ENCODE results near the gene TRIP12.
A peak's percentile ranks its signal among the peaks of the same experiment; 100 is the strongest.
"Not testable (repeated sequence)": the region's sequence is repeated elsewhere in the genome, so short reads cannot be mapped to it uniquely, and the experiment has no call there.

The TRIP12 gene

DNA sequence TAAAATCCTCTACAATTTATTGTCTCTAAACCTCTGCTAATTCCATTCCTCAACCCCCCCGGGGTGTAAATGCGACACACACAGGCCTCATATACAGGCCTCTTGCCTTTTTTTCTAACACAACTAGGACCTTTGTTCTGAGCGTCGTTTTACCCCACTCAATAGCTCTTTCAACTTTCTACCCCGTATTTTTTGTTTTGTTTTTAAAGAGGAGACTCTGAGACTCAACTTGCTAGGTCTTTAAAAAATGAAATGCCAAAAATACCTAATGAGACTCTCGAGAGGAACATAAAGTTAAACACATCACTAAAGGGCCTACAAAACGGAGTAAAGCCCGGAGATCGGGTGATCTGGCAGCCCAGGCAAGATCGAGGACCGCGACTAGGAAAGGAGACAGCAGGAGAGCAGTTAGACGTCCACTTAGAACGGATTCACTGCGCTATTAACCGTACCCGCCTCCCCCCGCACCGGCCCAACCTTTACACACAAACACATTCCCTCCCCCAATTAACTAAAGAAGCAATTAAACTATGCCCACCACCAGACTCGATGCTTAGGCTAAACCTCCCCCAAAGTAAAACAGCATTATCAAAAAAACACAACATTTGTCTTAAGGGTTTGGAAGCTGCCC lies 1.7 kb downstream of the TRIP12 start:
- peak; percentile 12 for DNase-seq

DNA sequence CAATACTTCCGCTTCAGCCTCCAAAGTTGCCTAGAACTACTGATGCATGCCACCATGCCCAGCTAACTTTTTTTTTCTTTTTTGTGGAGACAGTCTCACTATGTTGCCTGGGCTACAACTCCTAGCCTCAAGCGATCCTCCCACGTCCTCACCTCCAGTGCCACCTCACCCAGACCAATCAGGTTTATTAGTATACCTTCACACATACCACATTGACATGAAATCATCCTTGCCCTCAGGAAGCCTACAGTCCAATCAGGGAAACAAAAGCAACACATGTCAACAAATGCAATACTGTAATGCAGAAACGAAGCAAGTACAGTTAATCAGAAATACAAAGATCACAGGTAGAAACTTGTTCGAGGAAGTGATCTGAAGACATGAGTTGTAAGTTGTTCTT lies 4.0 kb downstream of the TRIP12 start:
- no peak for DNase-seq

DNA sequence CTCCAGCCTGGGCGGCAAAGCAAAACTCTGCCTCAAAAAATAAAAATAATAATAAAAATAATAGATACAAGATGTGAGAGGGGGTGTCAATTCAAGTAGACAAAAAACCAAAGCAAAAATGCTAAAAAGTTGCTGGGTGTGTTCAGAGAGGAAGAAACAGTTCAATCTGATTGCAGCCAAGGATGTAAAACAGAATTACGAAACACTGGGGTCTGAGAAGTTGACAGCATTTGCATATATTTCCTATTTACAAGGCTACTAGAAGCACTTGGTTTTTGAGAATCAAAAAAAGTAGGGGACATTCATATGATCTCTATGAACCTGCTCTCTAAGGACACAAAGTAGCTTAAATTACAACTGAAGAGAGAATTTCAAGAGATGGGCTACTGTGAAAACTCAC lies 7.6 kb downstream of the TRIP12 start:
- no peak for DNase-seq

- no peak for DNase-seq
Observed at GRCh38 chr2:229910832-229911412, 10.9 kb downstream of the TRIP12 start.

GRCh38 chr2:229910147-229910831 lies 11.5 kb downstream of the TRIP12 start:
- DNase-seq = no peak

GRCh38 chr2:229909090-229909489 lies 12.7 kb downstream of the TRIP12 start:
- no peak for DNase-seq

- no peak for DNase-seq
Observed at GRCh38 chr2:229905601-229906000, 16.2 kb downstream of the TRIP12 start.

GRCh38 chr2:229903037-229903436 lies 18.8 kb downstream of the TRIP12 start:
- no peak for DNase-seq

- DNase-seq = no peak
Observed at GRCh38 chr2:229901819-229902218, 20.0 kb downstream of the TRIP12 start.

DNA sequence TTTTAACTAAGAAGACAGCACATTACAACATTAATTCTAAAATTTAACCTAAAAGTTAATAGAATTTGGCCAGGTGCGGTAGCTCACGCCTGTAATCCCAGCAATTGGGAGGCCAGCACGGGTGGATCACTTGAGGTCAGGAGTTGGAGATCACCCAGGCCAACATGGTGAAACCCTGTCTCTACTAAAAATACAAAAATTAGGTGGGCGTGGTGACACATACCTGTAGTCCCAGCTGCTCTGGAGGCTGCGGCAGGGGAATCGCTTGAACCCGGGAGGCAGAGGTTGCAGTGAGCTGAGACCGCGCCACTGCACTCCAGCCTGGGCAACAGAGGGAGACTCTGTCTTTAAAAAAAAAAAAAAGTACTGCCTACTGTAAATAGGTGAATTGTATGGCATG lies 21.3 kb downstream of the TRIP12 start:
- DNase-seq = not testable (repeated sequence)

DNA sequence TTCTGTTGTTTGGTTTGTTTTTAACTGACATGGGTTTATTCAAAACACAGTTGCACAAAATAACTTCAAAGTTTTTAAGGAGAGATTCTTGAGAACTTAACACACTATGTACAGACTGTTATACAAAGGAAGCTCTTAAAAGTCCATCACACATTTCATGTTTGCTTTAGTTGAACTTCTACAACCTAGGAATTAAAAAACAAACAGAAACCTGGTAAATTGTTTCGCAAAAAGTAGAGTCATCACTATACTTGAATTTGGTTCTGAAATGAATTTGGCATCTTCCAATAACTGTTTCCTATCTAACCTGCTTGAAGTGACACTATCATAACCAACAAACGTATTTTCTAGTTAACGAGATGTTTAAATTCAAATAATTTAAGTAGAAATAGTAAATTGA lies 21.8 kb downstream of the TRIP12 start:
- no peak for DNase-seq

DNA sequence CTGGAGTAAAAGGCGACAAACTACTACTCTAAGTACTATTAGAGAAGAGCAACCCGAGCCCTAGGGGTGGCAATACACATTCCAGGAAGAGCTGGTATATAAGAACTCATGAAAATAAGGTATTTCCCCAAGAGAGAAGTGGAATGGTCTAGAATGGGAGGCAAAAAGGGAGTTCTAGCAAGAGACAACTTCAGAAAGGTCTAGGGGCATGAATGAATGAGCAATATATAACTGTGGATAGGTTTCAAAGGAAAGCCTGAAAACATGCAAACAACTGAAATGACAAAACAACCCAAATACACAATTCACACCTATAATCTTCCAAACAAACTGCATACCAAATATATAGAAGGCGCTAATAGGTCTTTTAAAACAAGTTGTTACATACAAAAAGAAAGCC lies 22.2 kb downstream of the TRIP12 start:
- no peak for DNase-seq

DNA sequence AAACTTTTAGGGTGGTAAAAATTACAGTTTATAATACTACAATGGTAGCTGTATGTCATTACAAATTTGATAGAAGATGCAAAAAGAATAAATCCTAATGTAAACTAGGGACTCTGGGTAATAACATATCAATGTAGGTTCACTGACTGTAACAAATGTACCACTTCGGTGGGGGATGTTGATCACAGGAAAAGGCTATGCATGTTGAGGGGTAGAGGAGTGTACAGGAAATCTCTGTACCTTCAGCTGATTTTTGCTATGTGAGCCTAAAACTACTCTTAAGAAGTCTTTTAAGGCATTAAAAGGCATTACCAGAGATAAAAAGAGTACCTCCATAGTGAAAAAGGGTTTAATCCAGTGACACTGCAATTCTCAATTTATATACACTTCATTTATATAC lies 25.0 kb downstream of the TRIP12 start:
- DNase-seq = no peak

DNA sequence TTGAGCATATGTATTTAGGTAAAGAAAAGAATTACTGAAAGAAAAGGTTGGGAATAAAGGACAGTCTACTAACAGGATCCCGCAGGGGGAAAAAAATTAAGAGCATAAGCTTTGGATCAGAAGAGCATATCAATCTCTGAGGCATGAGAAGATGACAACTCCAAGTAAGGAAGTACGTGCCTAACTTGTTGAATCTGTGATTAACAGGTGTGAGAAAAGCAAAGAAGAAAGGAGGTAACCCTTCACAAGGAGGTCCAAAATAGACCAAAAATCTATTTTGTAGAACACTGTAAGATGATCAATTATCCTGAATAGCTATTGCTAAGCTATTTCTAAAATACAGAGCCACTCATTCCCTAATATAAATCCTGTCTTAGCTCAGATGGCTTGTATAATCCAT lies 32.8 kb downstream of the TRIP12 start:
- DNase-seq = no peak

GRCh38 chr2:229888031-229888430 lies 33.8 kb downstream of the TRIP12 start:
- DNase-seq = no peak

DNA sequence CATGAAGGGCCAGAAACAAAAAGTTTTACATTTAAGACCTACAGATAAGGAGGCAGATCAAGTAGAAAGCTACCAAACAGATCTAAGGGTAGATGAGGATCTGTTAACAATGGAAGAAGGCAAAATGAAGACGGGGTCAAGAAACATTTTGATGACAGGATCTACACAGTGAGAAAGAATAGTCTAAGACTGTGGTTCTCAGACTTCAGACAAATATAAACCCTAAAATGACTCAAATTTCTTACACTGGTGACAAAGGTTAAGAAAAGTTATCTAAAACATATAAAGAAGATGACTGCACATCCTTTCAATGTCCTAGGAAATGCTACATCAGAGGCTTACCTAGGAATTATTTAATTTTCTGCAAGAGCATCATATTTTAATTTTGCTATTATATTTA lies 34.4 kb downstream of the TRIP12 start:
- no peak for DNase-seq

GRCh38 chr2:229884775-229885699 lies 36.8 kb downstream of the TRIP12 start:
- no peak for DNase-seq

DNA sequence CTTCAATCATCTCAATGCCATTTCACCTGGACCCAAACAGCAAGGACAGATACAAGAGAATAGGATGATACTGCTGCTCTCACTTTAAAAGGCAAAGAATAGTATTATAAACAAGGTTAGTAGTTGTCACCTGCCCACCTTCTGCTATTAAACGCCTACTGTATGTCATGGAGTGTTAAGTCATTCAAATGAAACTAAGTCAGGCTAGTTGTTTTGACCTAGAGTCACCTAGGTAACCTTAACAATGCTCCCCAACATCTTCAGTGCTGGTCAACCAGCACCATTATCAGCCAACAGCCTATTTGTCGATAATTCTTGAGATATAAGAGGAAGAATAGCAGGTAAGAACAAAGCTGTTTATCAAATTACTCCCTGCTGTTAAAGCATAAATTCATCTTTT lies 39.2 kb downstream of the TRIP12 start:
- DNase-seq = no peak

DNA sequence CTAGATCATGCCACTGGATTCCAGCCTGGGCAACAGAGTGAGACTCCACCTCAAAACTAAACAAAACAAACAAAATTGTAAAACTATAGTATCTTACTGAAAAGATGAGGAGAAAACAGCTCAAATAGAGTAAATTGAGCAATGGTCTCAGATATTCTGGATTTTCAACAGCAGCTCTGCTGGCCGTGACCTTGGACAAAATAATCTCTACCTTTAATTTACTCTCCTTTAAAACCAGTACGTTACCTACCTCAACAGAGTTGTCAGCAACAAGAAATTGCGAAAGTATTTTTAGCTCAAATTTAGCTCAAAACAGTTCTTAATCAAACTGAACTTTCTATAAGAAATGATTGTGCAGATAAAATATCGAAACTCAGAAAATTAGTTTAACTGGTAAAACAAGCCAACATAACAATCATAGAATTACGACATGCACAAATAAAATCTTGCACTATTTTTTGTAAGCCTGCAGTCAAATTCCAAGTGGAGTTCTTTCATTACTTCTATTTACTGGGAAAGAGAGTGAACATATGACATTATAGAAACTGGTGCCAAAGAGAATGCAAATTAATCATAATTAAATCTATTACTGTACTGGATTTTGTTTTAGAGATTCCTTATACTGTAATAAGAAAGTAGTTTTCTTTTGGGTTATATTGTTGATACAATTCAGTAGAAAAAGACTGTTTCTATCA lies 40.8 kb downstream of the TRIP12 start:
- no peak for DNase-seq

DNA sequence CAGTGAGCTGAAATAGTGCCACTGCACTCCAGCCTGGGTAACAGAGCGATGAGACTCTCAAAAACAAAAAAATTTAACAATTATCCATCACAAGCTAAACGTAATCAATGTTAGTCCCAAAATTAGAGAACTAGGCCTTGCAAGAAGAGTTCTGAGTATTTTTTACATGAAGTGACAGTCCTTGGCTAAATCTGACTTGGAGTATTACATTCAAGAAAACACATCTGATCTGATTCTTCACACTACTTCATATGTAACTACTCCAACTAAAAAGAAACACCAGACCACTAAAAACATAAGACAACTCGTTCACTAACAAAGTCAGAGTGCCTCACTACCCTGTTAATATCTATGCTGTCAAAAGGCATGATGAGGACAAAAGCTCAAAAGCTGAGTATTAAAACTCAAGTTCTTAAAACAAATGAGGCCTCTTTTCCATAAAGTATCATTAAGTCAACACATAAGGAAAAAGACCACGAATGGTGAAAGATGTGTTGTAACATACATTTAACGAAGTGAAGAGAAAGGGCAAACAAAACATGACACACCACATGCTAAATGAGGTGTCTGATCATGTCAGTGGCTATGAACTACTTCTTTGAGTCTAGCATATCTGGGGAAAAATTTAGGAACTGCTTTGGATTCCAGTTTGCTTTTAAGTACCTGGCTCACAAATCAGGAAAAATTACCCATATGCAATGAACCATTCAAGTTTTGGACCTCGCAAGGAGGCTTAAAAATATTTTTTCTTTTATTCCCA lies 42.4 kb downstream of the TRIP12 start:
- no peak for DNase-seq

GRCh38 chr2:229875549-229875948 lies 46.3 kb downstream of the TRIP12 start:
- no peak for DNase-seq

- DNase-seq = no peak
Observed at GRCh38 chr2:229874647-229875046, 47.2 kb downstream of the TRIP12 start.

All from stimulated activated naive CD4-positive, alpha-beta T cell treated with Interleukin-2 at 50 U/mL for 16 hours (primary cell).